ENCODE results near the gene PYY.

PYY gene

GRCh38 chr17:43927060-43927864 lies 26.5 kb downstream of the PYY start:
- Mint-ChIP-seq H3K9me3 (no peaks in the 10 kb centered on the region), H3K27ac (no peak overlapping the region), H3K4me1 (peaks cover 6% of the 10 kb centered on the region), H3K27me3 (peaks cover 31% of the 10 kb centered on the region), H3K4me3 (peak overlapping the region; percentile 67), H3K36me3 (no peaks in the 10 kb centered on the region)
- DNase-seq (ENCODE audit: low spot score in 2 of 2) (no peak), ATAC-seq (ENCODE audit: low read depth) (no peak)

GRCh38 chr17:43924558-43924957 lies 29.2 kb downstream of the PYY start:
- Mint-ChIP-seq H3K4me1 (peaks cover 6% of the 10 kb centered on the region), H3K27me3 (peaks cover 29% of the 10 kb centered on the region), H3K36me3 (no peaks in the 10 kb centered on the region), H3K9me3 (no peaks in the 10 kb centered on the region), H3K27ac (no peak overlapping the region), H3K4me3 (no peak overlapping the region)
- DNase-seq (ENCODE audit: low spot score in 2 of 2) (no peak), ATAC-seq (ENCODE audit: low read depth) (no peak)

GRCh38 chr17:43920500-43921095 lies 33.1 kb downstream of the PYY start:
- no peaks in the 10 kb centered on the region for H3K36me3 Mint-ChIP-seq
- H3K9me3 Mint-ChIP-seq = no peaks in the 10 kb centered on the region
- peaks cover 6% of the 10 kb centered on the region for H3K4me1 Mint-ChIP-seq
- H3K4me3 Mint-ChIP-seq = no peak overlapping the region
- ATAC-seq (ENCODE audit: low read depth) (no peak), DNase-seq (ENCODE audit: low spot score in 2 of 2) (no peak)
- peaks cover 11% of the 10 kb centered on the region for H3K27me3 Mint-ChIP-seq
- H3K27ac Mint-ChIP-seq = no peak overlapping the region

- no peaks in the 10 kb centered on the region for H3K9me3 Mint-ChIP-seq
- peaks cover 3% of the 10 kb centered on the region for H3K27me3 Mint-ChIP-seq
- DNase-seq (ENCODE audit: low spot score in 2 of 2) = no peak
- ATAC-seq (ENCODE audit: low read depth) = no peak
- H3K36me3 Mint-ChIP-seq = no peaks in the 10 kb centered on the region
- H3K4me1 Mint-ChIP-seq = peaks cover 6% of the 10 kb centered on the region
- peak overlapping the region; percentile 76 for H3K4me3 Mint-ChIP-seq
- H3K27ac Mint-ChIP-seq = no peak overlapping the region
Observed at GRCh38 chr17:43918026-43918389, 35.7 kb downstream of the PYY start.

- no peaks in the 10 kb centered on the region for H3K36me3 Mint-ChIP-seq
- no peak overlapping the region for H3K27ac Mint-ChIP-seq
- DNase-seq (ENCODE audit: low spot score in 2 of 2) (peak in 1 of 2 donors; percentile 39), ATAC-seq (ENCODE audit: low read depth) (peak; percentile 89)
- peak overlapping the region; percentile 76 for H3K4me3 Mint-ChIP-seq
- peaks cover 3% of the 10 kb centered on the region for H3K27me3 Mint-ChIP-seq
- H3K9me3 Mint-ChIP-seq = no peaks in the 10 kb centered on the region
- H3K4me1 Mint-ChIP-seq = peaks cover 6% of the 10 kb centered on the region
Observed at GRCh38 chr17:43917348-43918025, 36.3 kb downstream of the PYY start.

GRCh38 chr17:43917016-43917347 lies 36.8 kb downstream of the PYY start:
- Mint-ChIP-seq H3K36me3 (no peaks in the 10 kb centered on the region), H3K4me3 (peak overlapping the region; percentile 76)
- peak; percentile 16 for ATAC-seq (ENCODE audit: low read depth)

GRCh38 chr17:43916385-43916784 lies 37.4 kb downstream of the PYY start:
- Mint-ChIP-seq H3K9me3 (no peaks in the 10 kb centered on the region), H3K27ac (no peak overlapping the region), H3K36me3 (no peaks in the 10 kb centered on the region), H3K4me1 (peaks cover 6% of the 10 kb centered on the region), H3K4me3 (peak overlapping the region; percentile 76), H3K27me3 (peaks cover 1% of the 10 kb centered on the region)
- DNase-seq (ENCODE audit: low spot score in 2 of 2) = no peak
- no peak for ATAC-seq (ENCODE audit: low read depth)

More at GRCh38 chr17:43917016-43917347, 36.8 kb downstream of the PYY start:
- peaks cover 1% of the 10 kb centered on the region for H3K27me3 Mint-ChIP-seq
- H3K27ac Mint-ChIP-seq = no peak overlapping the region
- H3K9me3 Mint-ChIP-seq = no peaks in the 10 kb centered on the region
- DNase-seq (ENCODE audit: low spot score in 2 of 2) = no peak
- peaks cover 6% of the 10 kb centered on the region for H3K4me1 Mint-ChIP-seq

GRCh38 chr17:43915559-43915958 lies 38.2 kb downstream of the PYY start:
- H3K4me3 Mint-ChIP-seq = no peak overlapping the region
- H3K27ac Mint-ChIP-seq = no peak overlapping the region
- H3K36me3 Mint-ChIP-seq = no peaks in the 10 kb centered on the region
- H3K9me3 Mint-ChIP-seq = no peaks in the 10 kb centered on the region
- ATAC-seq (ENCODE audit: low read depth) = no peak
- peaks cover 6% of the 10 kb centered on the region for H3K4me1 Mint-ChIP-seq
- H3K27me3 Mint-ChIP-seq = no peaks in the 10 kb centered on the region
- DNase-seq (ENCODE audit: low spot score in 2 of 2) = no peak

GRCh38 chr17:43914451-43914850 lies 39.3 kb downstream of the PYY start:
- H3K27me3 Mint-ChIP-seq = no peaks in the 10 kb centered on the region
- H3K27ac Mint-ChIP-seq = no peak overlapping the region
- ATAC-seq (ENCODE audit: low read depth) (no peak), DNase-seq (ENCODE audit: low spot score in 2 of 2) (no peak)
- peaks cover 6% of the 10 kb centered on the region for H3K4me1 Mint-ChIP-seq
- no peaks in the 10 kb centered on the region for H3K36me3 Mint-ChIP-seq
- no peak overlapping the region for H3K4me3 Mint-ChIP-seq
- no peaks in the 10 kb centered on the region for H3K9me3 Mint-ChIP-seq

GRCh38 chr17:43913584-43913983 lies 40.2 kb downstream of the PYY start:
- Mint-ChIP-seq H3K4me1 (peaks cover 6% of the 10 kb centered on the region), H3K27me3 (no peaks in the 10 kb centered on the region), H3K27ac (no peak overlapping the region), H3K4me3 (no peak overlapping the region), H3K9me3 (no peaks in the 10 kb centered on the region), H3K36me3 (no peaks in the 10 kb centered on the region)
- ATAC-seq (ENCODE audit: low read depth) (no peak), DNase-seq (ENCODE audit: low spot score in 2 of 2) (no peak)

GRCh38 chr17:43912635-43913304 lies 41.0 kb downstream of the PYY start:
- Mint-ChIP-seq H3K4me3 (no peak overlapping the region), H3K4me1 (peaks cover 6% of the 10 kb centered on the region), H3K36me3 (no peaks in the 10 kb centered on the region), H3K27ac (no peak overlapping the region), H3K27me3 (no peaks in the 10 kb centered on the region), H3K9me3 (no peaks in the 10 kb centered on the region)
- ATAC-seq (ENCODE audit: low read depth) (no peak), DNase-seq (ENCODE audit: low spot score in 2 of 2) (no peak)

GRCh38 chr17:43911904-43912303 lies 41.8 kb downstream of the PYY start:
- ATAC-seq (ENCODE audit: low read depth) (no peak), DNase-seq (ENCODE audit: low spot score in 2 of 2) (no peak)
- Mint-ChIP-seq H3K4me1 (peaks cover 8% of the 10 kb centered on the region), H3K36me3 (no peaks in the 10 kb centered on the region), H3K4me3 (no peak overlapping the region), H3K9me3 (no peaks in the 10 kb centered on the region), H3K27me3 (peaks cover under 1% of the 10 kb centered on the region), H3K27ac (no peak overlapping the region)

- no peaks in the 10 kb centered on the region for H3K9me3 Mint-ChIP-seq
- ATAC-seq (ENCODE audit: low read depth) = no peak
- no peaks in the 10 kb centered on the region for H3K36me3 Mint-ChIP-seq
- no peak overlapping the region for H3K4me3 Mint-ChIP-seq
- H3K4me1 Mint-ChIP-seq = peaks cover 11% of the 10 kb centered on the region
- no peak overlapping the region for H3K27ac Mint-ChIP-seq
- no peak for DNase-seq (ENCODE audit: low spot score in 2 of 2)
- H3K27me3 Mint-ChIP-seq = peaks cover 7% of the 10 kb centered on the region
Observed at GRCh38 chr17:43909537-43910231, 44.1 kb downstream of the PYY start.
